ENCODE results near the gene HSF5. TPM values are rescaled to one million over a fixed set of nuclear protein-coding genes. Genes with fewer than 3 reads are reported as not detected.

Gene HSF5
- total RNA-seq, 2 experiments from 2014 or later = 2.9 to 3.0 TPM

DNA sequence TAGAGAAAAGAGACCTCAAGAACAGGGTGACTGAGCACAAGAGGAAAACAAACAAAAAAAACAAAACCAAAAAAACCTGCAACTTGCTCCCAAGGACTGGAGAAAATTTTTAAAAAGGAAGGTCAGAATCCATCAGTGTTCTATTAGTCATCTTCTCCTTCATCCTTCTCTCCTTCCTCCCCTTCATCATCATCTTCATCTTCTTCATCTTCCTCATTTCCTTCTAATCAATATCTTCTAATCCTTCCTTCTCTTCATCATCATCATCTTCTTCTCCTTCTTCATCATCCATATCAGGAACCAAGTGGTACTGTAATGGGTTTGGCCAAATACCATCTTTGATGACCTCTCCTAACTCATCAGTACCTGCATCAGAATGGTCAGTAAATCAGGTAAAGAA lies 12.2 kb downstream of the HSF5 start:
- ChIA-PET CTCF (interaction anchor here (0.5 kb wide), 1 partner anchor 44 kb away, joined by 3 read pairs; no protein-coding TSS in a partner anchor), POLR2A (no interaction called here)
- Mint-ChIP-seq H3K27ac (no peak overlapping the region), H3K9me3 (no peaks in the 10 kb centered on the region), H3K4me1 (ENCODE audit: low read depth) (peaks cover 2% of the 10 kb centered on the region), H3K36me3 (peaks cover 7% of the 10 kb centered on the region), H3K4me3 (no peak overlapping the region), H3K27me3 (no peaks in the 10 kb centered on the region)
- intact Hi-C loops (cut with micrococcal nuclease) = no loop called here
- no peak for DNase-seq

DNA sequence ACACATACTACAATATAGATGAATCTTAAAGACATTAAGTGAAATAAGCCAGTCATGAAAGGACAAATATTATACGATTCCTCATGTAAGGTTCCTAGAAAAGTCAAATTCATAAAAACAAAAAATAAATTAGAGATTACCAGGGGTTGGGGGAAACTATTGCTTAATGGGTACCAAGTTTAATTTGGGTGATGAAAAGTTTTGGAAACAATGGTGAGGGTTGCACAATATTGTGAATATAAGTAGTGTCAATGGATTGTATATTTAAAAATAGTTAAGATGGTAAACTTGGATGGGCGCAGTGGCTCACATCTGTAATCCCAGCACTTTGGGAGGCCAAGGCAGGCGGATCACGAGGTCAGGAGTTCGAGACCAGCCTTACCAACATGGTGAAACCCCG lies 17.9 kb downstream of the HSF5 start:
- ChIA-PET POLR2A (no interaction called here), CTCF (no interaction called here)
- intact Hi-C loops (cut with micrococcal nuclease) = no loop called here
- no peaks in the 10 kb centered on the region for H3K9me3 Mint-ChIP-seq
- no peak overlapping the region for H3K4me3 Mint-ChIP-seq
- peaks cover 2% of the 10 kb centered on the region for H3K4me1 Mint-ChIP-seq (ENCODE audit: low read depth)
- H3K27me3 Mint-ChIP-seq = no peaks in the 10 kb centered on the region
- no peak for DNase-seq
- no peak overlapping the region for H3K27ac Mint-ChIP-seq
- no peaks in the 10 kb centered on the region for H3K36me3 Mint-ChIP-seq

DNA sequence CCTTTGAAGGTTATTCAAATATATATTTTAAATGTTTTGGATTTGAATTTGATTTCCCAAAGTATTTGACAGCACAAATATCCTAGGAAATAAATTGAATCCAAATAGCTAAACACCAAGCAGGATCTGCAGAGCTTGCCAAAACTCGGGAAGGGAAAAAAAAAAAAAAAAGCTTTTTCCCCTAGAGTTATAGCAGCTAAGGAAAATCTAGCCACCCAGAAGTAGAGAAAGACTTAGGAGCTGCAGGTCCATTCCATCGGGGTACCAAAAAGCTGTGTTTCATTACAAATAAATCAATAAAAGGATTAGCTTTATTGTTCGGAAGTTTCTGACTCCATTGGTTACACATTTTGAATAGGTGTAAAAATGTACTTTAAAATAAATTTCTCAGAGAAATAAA lies 19.3 kb downstream of the HSF5 start:
- intact Hi-C loops (cut with micrococcal nuclease) = no loop called here
- Mint-ChIP-seq H3K27me3 (no peaks in the 10 kb centered on the region), H3K4me3 (no peak overlapping the region), H3K27ac (no peak overlapping the region), H3K9me3 (no peaks in the 10 kb centered on the region), H3K4me1 (ENCODE audit: low read depth) (peaks cover 2% of the 10 kb centered on the region), H3K36me3 (no peaks in the 10 kb centered on the region)
- POLR2A ChIA-PET = no interaction called here
- CTCF ChIA-PET = interaction anchor here (1.2 kb wide), 1 partner anchor 219 kb away, joined by 5 read pairs; no protein-coding TSS in a partner anchor
- DNase-seq = no peak

DNA sequence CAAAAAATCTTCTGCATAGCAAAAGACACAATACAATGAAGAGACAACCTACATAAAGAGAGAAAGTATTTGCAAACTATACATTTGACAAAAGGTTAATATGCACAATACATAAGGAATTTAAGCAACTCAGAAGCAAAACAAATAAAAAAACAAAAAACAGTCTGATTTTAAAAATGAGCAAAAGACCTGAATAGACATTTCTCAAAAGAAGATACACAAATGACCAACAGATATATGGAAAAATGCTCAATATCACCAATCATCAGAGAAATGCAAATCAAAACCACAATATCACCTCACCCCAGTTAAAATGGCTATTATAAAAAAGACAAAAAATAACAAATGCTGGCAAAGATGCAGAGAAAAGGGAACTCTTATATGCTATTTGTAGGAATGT lies 32.7 kb downstream of the HSF5 start:
- Mint-ChIP-seq H3K27ac (no peak overlapping the region), H3K4me1 (ENCODE audit: low read depth) (no peaks in the 10 kb centered on the region), H3K4me3 (no peak overlapping the region), H3K27me3 (no peaks in the 10 kb centered on the region), H3K9me3 (no peaks in the 10 kb centered on the region), H3K36me3 (peaks cover 1% of the 10 kb centered on the region)
- ChIA-PET CTCF (interaction anchor here (1.0 kb wide), 1 partner anchor 152 kb away, joined by 3 read pairs; no protein-coding TSS in a partner anchor), POLR2A (no interaction called here)
- no peak for DNase-seq
- intact Hi-C loops (cut with micrococcal nuclease) = no loop called here

DNA sequence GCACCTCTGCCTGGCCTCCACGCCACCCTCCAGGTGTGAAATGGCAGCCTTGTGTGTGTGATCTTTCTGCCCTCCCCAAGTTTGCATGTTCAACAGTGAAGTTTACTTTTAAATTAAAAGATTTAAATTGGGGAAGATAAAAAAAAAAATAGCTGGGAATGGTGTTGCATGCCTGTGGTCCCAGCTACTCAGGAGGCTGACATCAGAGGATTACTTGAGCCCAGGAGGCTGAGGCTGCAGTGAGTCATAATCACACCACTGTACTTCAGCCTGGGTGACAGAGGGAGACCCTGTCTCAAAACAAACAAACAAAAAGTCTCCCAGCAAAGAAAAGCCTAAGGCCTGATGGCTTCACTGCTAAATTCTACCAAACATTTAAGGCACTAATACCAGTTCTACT lies 35.5 kb downstream of the HSF5 start:
- no peaks in the 10 kb centered on the region for H3K4me1 Mint-ChIP-seq (ENCODE audit: low read depth)
- H3K9me3 Mint-ChIP-seq = no peaks in the 10 kb centered on the region
- POLR2A ChIA-PET = no interaction called here
- CTCF ChIA-PET = interaction anchor here (1.8 kb wide), 1 partner anchor 148 kb away, joined by 6 read pairs; no protein-coding TSS in a partner anchor
- H3K27ac Mint-ChIP-seq = no peak overlapping the region
- no peak overlapping the region for H3K4me3 Mint-ChIP-seq
- no peak for DNase-seq
- no peaks in the 10 kb centered on the region for H3K27me3 Mint-ChIP-seq
- intact Hi-C loops (cut with micrococcal nuclease) = no loop called here
- H3K36me3 Mint-ChIP-seq = peaks cover 1% of the 10 kb centered on the region

DNA sequence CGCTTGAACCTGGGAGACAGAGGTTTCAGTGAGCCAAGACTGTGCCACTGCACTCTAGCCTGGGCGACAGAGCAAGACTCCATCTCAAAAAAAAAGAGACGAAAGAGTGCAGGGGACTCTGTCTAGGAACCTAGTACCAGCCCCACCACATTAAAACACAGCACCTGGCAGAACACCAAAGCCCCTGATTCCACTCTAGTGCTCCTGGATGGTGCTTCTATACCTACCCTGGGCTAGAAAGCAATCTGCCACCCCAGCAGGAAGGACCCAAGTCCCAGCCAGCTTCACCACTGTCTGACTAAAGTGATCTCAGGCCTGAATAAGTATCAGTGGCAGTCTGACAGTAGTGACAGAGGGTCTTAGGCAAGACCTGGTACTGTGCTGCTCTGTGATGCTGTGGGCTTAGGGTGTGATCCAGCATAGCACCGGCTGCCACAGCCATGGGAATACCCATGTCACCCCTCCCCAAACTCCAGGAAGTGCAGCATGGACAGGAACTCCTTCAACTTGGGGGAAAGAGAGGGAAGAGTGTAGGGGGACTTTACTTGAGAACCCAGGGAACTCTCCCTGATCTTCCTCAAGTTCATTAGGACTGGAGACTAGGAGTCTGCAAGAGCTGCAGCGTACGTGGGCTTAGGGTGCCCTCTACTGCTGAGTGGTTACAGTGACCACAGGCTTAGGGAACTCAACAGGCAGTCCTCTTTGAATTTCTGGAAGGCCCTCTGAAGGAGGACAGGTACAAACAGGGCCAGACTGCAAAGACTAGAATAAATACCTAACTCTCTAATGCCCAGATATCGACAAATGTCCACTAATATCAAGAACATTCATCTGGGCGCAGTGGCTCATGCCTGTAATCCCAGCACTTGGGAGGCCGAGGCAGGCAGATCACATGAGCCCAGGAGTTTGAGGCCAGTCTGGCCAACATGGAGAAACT lies 40.9 kb downstream of the HSF5 start:
- no peaks in the 10 kb centered on the region for H3K9me3 Mint-ChIP-seq
- peak; percentile 83 for DNase-seq
- no peak overlapping the region for H3K4me3 Mint-ChIP-seq
- H3K4me1 Mint-ChIP-seq (ENCODE audit: low read depth) = peaks cover 9% of the 10 kb centered on the region
- POLR2A ChIA-PET = no interaction called here
- H3K27me3 Mint-ChIP-seq = no peaks in the 10 kb centered on the region
- H3K27ac Mint-ChIP-seq = no peak overlapping the region
- CTCF ChIA-PET = interaction anchor here (0.8 to 6.6 kb wide), 10 partner anchors 27 to 247 kb away, joined by 3 to 76 read pairs (median 4); partner anchors contain the start of gene RNF43
- H3K36me3 Mint-ChIP-seq = no peaks in the 10 kb centered on the region
- intact Hi-C loops (cut with micrococcal nuclease) = loop anchor here (1.0 kb wide), 3 partner anchors 95 to 143 kb away; partner anchors contain the start of gene SUPT4H1

DNA sequence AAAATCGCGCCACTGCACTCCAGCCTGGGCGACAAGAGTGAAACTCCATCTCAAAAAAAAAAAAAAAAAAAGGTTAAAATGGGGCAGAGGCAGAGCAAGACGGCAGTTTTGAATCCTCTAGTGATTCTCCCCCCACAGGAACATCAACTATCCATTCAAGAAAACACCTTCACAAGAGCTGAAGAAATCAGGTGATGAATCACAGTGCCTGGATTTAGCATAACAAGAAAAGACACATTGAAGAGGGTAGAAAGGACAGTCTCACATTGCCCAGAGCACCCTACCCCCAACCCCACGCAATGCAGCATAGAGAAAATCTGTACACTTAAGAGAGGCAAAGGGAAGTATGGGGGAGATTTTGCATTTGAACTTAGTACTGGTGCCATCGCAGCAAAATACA lies 42.1 kb downstream of the HSF5 start:
- Mint-ChIP-seq H3K36me3 (no peaks in the 10 kb centered on the region), H3K9me3 (no peaks in the 10 kb centered on the region), H3K4me3 (no peak overlapping the region), H3K27me3 (no peaks in the 10 kb centered on the region), H3K27ac (no peak overlapping the region), H3K4me1 (ENCODE audit: low read depth) (peaks cover 9% of the 10 kb centered on the region)
- ChIA-PET CTCF (interaction anchor here (1.2 to 6.6 kb wide), 5 partner anchors 26 to 142 kb away, joined by 3 to 76 read pairs (median 4); partner anchors contain the start of gene RNF43), POLR2A (no interaction called here)
- no peak for DNase-seq
- intact Hi-C loops (cut with micrococcal nuclease) = no loop called here

DNA sequence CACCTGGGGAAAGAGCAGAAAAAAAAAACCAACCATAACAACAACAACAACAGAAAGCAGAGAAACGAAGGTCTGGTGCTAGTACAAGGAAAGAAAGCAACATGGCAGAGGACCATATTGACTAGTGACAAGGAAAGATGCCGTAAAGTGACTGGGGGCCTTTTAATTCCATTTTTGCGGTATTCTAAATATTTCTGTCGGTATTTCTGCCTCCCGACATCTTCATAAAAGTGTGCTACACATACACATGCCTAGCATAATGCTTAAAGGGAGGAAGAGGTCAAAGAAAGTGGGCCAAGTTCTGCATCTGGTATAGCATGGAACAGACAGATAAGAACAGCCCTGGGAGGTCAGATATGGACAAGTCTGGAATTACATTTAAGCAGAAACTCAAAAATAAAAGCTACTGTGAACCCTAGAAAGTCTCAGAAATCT lies 51.4 kb downstream of the HSF5 start:
- ChIA-PET POLR2A (no interaction called here), CTCF (interaction anchor here (1.2 kb wide), 1 partner anchor 133 kb away, joined by 5 read pairs; no protein-coding TSS in a partner anchor)
- no peaks in the 10 kb centered on the region for H3K9me3 Mint-ChIP-seq
- H3K27ac Mint-ChIP-seq = no peak overlapping the region
- H3K4me1 Mint-ChIP-seq (ENCODE audit: low read depth) = no peaks in the 10 kb centered on the region
- intact Hi-C loops (cut with micrococcal nuclease) = no loop called here
- no peak overlapping the region for H3K4me3 Mint-ChIP-seq
- H3K27me3 Mint-ChIP-seq = no peaks in the 10 kb centered on the region
- H3K36me3 Mint-ChIP-seq = peaks cover 2% of the 10 kb centered on the region
- no peak for DNase-seq

- Mint-ChIP-seq H3K27ac (no peak overlapping the region), H3K4me3 (no peak overlapping the region), H3K9me3 (no peaks in the 10 kb centered on the region), H3K36me3 (peaks cover 2% of the 10 kb centered on the region), H3K27me3 (no peaks in the 10 kb centered on the region), H3K4me1 (ENCODE audit: low read depth) (no peaks in the 10 kb centered on the region)
- ChIA-PET POLR2A (no interaction called here), CTCF (interaction anchor here (1.7 kb wide), 1 partner anchor 132 kb away, joined by 6 read pairs; no protein-coding TSS in a partner anchor)
- no peak for DNase-seq
- intact Hi-C loops (cut with micrococcal nuclease) = no loop called here
These were observed 52.0 kb downstream of the HSF5 start for GRCh38 chr17:58436245-58436644.

DNA sequence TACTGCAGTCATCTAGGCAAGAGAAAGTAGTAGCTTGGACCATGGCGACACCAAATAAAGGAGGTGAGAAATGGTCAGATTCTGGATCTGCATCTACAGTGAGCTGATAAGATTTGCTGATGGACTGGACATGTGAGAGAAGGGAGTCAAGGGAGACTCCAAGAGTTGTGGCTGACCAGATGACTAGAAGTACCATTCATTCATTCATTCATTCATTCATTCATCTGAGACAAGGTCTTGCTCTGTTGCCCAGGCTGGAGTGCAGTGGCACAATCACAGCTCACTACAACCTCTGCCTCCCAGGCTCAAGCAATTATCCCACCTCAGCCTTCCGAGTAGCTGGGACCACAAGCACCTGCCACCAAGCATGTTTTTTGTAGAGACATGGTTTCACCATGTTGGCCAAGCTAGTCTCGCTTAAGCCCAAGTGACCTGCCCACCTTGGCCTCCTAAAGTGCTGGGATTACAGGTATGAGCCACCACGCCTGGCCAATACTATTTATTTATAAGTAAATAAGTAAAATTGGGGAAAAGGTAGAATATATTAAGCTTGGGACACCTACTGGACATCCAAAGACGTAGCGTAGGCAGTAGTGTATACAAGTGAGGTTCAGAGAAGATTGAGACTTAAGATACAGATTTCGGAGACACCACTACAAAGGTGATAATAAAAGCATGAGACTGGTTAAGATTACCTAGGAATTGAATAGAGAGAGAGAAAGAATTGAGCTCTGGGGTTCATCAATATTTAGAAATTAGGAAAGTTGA lies 55.2 kb downstream of the HSF5 start:
- ChIA-PET POLR2A (interaction anchor here (0.6 kb wide), 1 partner anchor 92 kb away, joined by 4 read pairs; no protein-coding TSS in a partner anchor), CTCF (interaction anchor here (0.6 to 2.6 kb wide), 5 partner anchors 17 to 130 kb away, joined by 3 to 15 read pairs (median 5); partner anchors contain the start of gene HSF5)
- H3K36me3 Mint-ChIP-seq = peaks cover 2% of the 10 kb centered on the region
- no peak overlapping the region for H3K27ac Mint-ChIP-seq
- intact Hi-C loops (cut with micrococcal nuclease) = no loop called here
- no peaks in the 10 kb centered on the region for H3K4me1 Mint-ChIP-seq (ENCODE audit: low read depth)
- no peaks in the 10 kb centered on the region for H3K27me3 Mint-ChIP-seq
- no peak overlapping the region for H3K4me3 Mint-ChIP-seq
- no peak for DNase-seq
- no peaks in the 10 kb centered on the region for H3K9me3 Mint-ChIP-seq

GRCh38 chr17:58427807-58428206 lies 60.4 kb downstream of the HSF5 start:
- POLR2A ChIA-PET = no interaction called here
- no peaks in the 10 kb centered on the region for H3K9me3 Mint-ChIP-seq

GRCh38 chr17:58421711-58422110 lies 66.5 kb downstream of the HSF5 start:
- Mint-ChIP-seq H3K36me3 (peaks cover 1% of the 10 kb centered on the region), H3K27me3 (no peaks in the 10 kb centered on the region), H3K4me3 (no peak overlapping the region), H3K27ac (no peak overlapping the region), H3K4me1 (ENCODE audit: low read depth) (peaks cover 13% of the 10 kb centered on the region), H3K9me3 (no peaks in the 10 kb centered on the region)
- no peak for DNase-seq
- CTCF ChIA-PET = interaction anchor here (10.3 kb wide), 1 partner anchor 105 kb away, joined by 133 read pairs; no protein-coding TSS in a partner anchor
- intact Hi-C loops (cut with micrococcal nuclease) = no loop called here
- POLR2A ChIA-PET = no interaction called here

More at GRCh38 chr17:58427807-58428206, 60.4 kb downstream of the HSF5 start:
- Mint-ChIP-seq H3K36me3 (peaks cover 1% of the 10 kb centered on the region), H3K27me3 (no peaks in the 10 kb centered on the region), H3K4me1 (ENCODE audit: low read depth) (no peaks in the 10 kb centered on the region), H3K4me3 (no peak overlapping the region), H3K27ac (no peak overlapping the region)
- intact Hi-C loops (cut with micrococcal nuclease) = no loop called here
- no peak for DNase-seq
- CTCF ChIA-PET = interaction anchor here (1.2 to 4.1 kb wide), 2 partner anchors 11 to 110 kb away, joined by 7 to 24 read pairs; partner anchors contain the start of gene RNF43

All from activated CD4-positive, alpha-beta memory T cell treated with anti-CD3 and anti-CD28 coated beads for 36 hours (primary cell).